ENCODE data around the gene SOX3.

SOX3 gene

GRCh38 chrX:140504371-140505324 is at the start of gene SOX3:
SOX3 (minus strand) TSS chrX:140505069; CDS start chrX:140505060, 9 bp downstream.
- H3K27me3 ChIP-seq (ENCODE audit: control insufficient read depth, insufficient read depth, low read length) = peaks cover 42% of the 10 kb centered on the region
- H3K4me3 ChIP-seq (ENCODE audit: low read length) = no peak within 1 kb of the TSS
- no peaks in the 10 kb centered on the region for H3K36me3 ChIP-seq (ENCODE audit: control insufficient read depth, insufficient read depth, low read length)
- H3K4me1 ChIP-seq (ENCODE audit: control insufficient read depth, insufficient read depth, low read length) = no peaks in the 10 kb centered on the region
- no peak within 1 kb of the TSS for H3K9ac ChIP-seq (ENCODE audit: low read length)
- H3K27ac ChIP-seq (ENCODE audit: low read depth, low read length) = no peak within 1 kb of the TSS

- Histone ChIP-seq H3K27me3 (ENCODE audit: control insufficient read depth, insufficient read depth, low read length) (no peaks in the 10 kb centered on the region), H3K9ac (ENCODE audit: low read length) (no peak overlapping the region), H3K36me3 (ENCODE audit: control insufficient read depth, insufficient read depth, low read length) (no peaks in the 10 kb centered on the region), H3K4me1 (ENCODE audit: control insufficient read depth, insufficient read depth, low read length) (no peaks in the 10 kb centered on the region), H3K27ac (ENCODE audit: low read depth, low read length) (no peak overlapping the region), H3K4me3 (ENCODE audit: low read length) (no peak overlapping the region)
Measured at GRCh38 chrX:140548985-140549384, 44.1 kb upstream of the SOX3 start.

GRCh38 chrX:140526171-140526570 is 21.3 kb upstream of the SOX3 start:
- Histone ChIP-seq H3K27me3 (ENCODE audit: control insufficient read depth, insufficient read depth, low read length) (peaks cover 2% of the 10 kb centered on the region), H3K27ac (ENCODE audit: low read depth, low read length) (no peak overlapping the region), H3K4me1 (ENCODE audit: control insufficient read depth, insufficient read depth, low read length) (no peaks in the 10 kb centered on the region), H3K36me3 (ENCODE audit: control insufficient read depth, insufficient read depth, low read length) (no peaks in the 10 kb centered on the region), H3K9ac (ENCODE audit: low read length) (no peak overlapping the region), H3K4me3 (ENCODE audit: low read length) (no peak overlapping the region)

- no peaks in the 10 kb centered on the region for H3K4me1 ChIP-seq (ENCODE audit: control insufficient read depth, insufficient read depth, low read length)
- no peaks in the 10 kb centered on the region for H3K36me3 ChIP-seq (ENCODE audit: control insufficient read depth, insufficient read depth, low read length)
- H3K27ac ChIP-seq (ENCODE audit: low read depth, low read length) = no peak overlapping the region
- no peak overlapping the region for H3K9ac ChIP-seq (ENCODE audit: low read length)
- no peak overlapping the region for H3K4me3 ChIP-seq (ENCODE audit: low read length)
- peaks cover 2% of the 10 kb centered on the region for H3K27me3 ChIP-seq (ENCODE audit: control insufficient read depth, insufficient read depth, low read length)
Measured at GRCh38 chrX:140525448-140525847, 20.6 kb upstream of the SOX3 start.

- Histone ChIP-seq H3K9ac (ENCODE audit: low read length) (no peak overlapping the region), H3K27ac (ENCODE audit: low read depth, low read length) (no peak overlapping the region), H3K27me3 (ENCODE audit: control insufficient read depth, insufficient read depth, low read length) (peaks cover 2% of the 10 kb centered on the region), H3K4me1 (ENCODE audit: control insufficient read depth, insufficient read depth, low read length) (no peaks in the 10 kb centered on the region), H3K4me3 (ENCODE audit: low read length) (no peak overlapping the region), H3K36me3 (ENCODE audit: control insufficient read depth, insufficient read depth, low read length) (no peaks in the 10 kb centered on the region)
Measured at GRCh38 chrX:140524556-140524955, 19.7 kb upstream of the SOX3 start.

- peaks cover 2% of the 10 kb centered on the region for H3K27me3 ChIP-seq (ENCODE audit: control insufficient read depth, insufficient read depth, low read length)
Measured at GRCh38 chrX:140521393-140521792, 16.5 kb upstream of the SOX3 start.

GRCh38 chrX:140514554-140514953 is 9.7 kb upstream of the SOX3 start:
- no peak overlapping the region for H3K4me3 ChIP-seq (ENCODE audit: low read length)
- H3K27me3 ChIP-seq (ENCODE audit: control insufficient read depth, insufficient read depth, low read length) = peaks cover 4% of the 10 kb centered on the region
- H3K36me3 ChIP-seq (ENCODE audit: control insufficient read depth, insufficient read depth, low read length) = no peaks in the 10 kb centered on the region
- H3K4me1 ChIP-seq (ENCODE audit: control insufficient read depth, insufficient read depth, low read length) = no peaks in the 10 kb centered on the region
- H3K27ac ChIP-seq (ENCODE audit: low read depth, low read length) = no peak overlapping the region
- H3K9ac ChIP-seq (ENCODE audit: low read length) = no peak overlapping the region

More at GRCh38 chrX:140521393-140521792, 16.5 kb upstream of the SOX3 start:
- Histone ChIP-seq H3K27ac (ENCODE audit: low read depth, low read length) (no peak overlapping the region), H3K4me1 (ENCODE audit: control insufficient read depth, insufficient read depth, low read length) (no peaks in the 10 kb centered on the region), H3K36me3 (ENCODE audit: control insufficient read depth, insufficient read depth, low read length) (no peaks in the 10 kb centered on the region), H3K9ac (ENCODE audit: low read length) (no peak overlapping the region), H3K4me3 (ENCODE audit: low read length) (no peak overlapping the region)

GRCh38 chrX:140510895-140511295 is 6.0 kb upstream of the SOX3 start:
- no peaks in the 10 kb centered on the region for H3K4me1 ChIP-seq (ENCODE audit: control insufficient read depth, insufficient read depth, low read length)
- H3K4me3 ChIP-seq (ENCODE audit: low read length) = no peak overlapping the region
- H3K9ac ChIP-seq (ENCODE audit: low read length) = no peak overlapping the region
- H3K36me3 ChIP-seq (ENCODE audit: control insufficient read depth, insufficient read depth, low read length) = no peaks in the 10 kb centered on the region
- H3K27me3 ChIP-seq (ENCODE audit: control insufficient read depth, insufficient read depth, low read length) = peaks cover 24% of the 10 kb centered on the region
- H3K27ac ChIP-seq (ENCODE audit: low read depth, low read length) = no peak overlapping the region

- Histone ChIP-seq H3K4me1 (ENCODE audit: control insufficient read depth, insufficient read depth, low read length) (no peaks in the 10 kb centered on the region), H3K9ac (ENCODE audit: low read length) (no peak overlapping the region), H3K27me3 (ENCODE audit: control insufficient read depth, insufficient read depth, low read length) (peaks cover 28% of the 10 kb centered on the region), H3K36me3 (ENCODE audit: control insufficient read depth, insufficient read depth, low read length) (no peaks in the 10 kb centered on the region), H3K27ac (ENCODE audit: low read depth, low read length) (no peak overlapping the region), H3K4me3 (ENCODE audit: low read length) (no peak overlapping the region)
Measured at GRCh38 chrX:140510306-140510676, 5.4 kb upstream of the SOX3 start.

GRCh38 chrX:140509468-140510305 is 4.8 kb upstream of the SOX3 start:
- H3K4me1 ChIP-seq (ENCODE audit: control insufficient read depth, insufficient read depth, low read length) = no peaks in the 10 kb centered on the region
- no peak overlapping the region for H3K4me3 ChIP-seq (ENCODE audit: low read length)
- peaks cover 32% of the 10 kb centered on the region for H3K27me3 ChIP-seq (ENCODE audit: control insufficient read depth, insufficient read depth, low read length)
- H3K27ac ChIP-seq (ENCODE audit: low read depth, low read length) = no peak overlapping the region
- H3K36me3 ChIP-seq (ENCODE audit: control insufficient read depth, insufficient read depth, low read length) = no peaks in the 10 kb centered on the region
- H3K9ac ChIP-seq (ENCODE audit: low read length) = no peak overlapping the region

- Histone ChIP-seq H3K36me3 (ENCODE audit: control insufficient read depth, insufficient read depth, low read length) (no peaks in the 10 kb centered on the region), H3K4me1 (ENCODE audit: control insufficient read depth, insufficient read depth, low read length) (no peaks in the 10 kb centered on the region), H3K9ac (ENCODE audit: low read length) (no peak overlapping the region), H3K4me3 (ENCODE audit: low read length) (no peak overlapping the region), H3K27ac (ENCODE audit: low read depth, low read length) (no peak overlapping the region), H3K27me3 (ENCODE audit: control insufficient read depth, insufficient read depth, low read length) (peaks cover 37% of the 10 kb centered on the region)
Measured at GRCh38 chrX:140508958-140509357, 4.1 kb upstream of the SOX3 start.

GRCh38 chrX:140507982-140508305 is 3.1 kb upstream of the SOX3 start:
- Histone ChIP-seq H3K4me1 (ENCODE audit: control insufficient read depth, insufficient read depth, low read length) (no peaks in the 10 kb centered on the region), H3K36me3 (ENCODE audit: control insufficient read depth, insufficient read depth, low read length) (no peaks in the 10 kb centered on the region), H3K27ac (ENCODE audit: low read depth, low read length) (no peak overlapping the region), H3K4me3 (ENCODE audit: low read length) (no peak overlapping the region), H3K27me3 (ENCODE audit: control insufficient read depth, insufficient read depth, low read length) (peaks cover 38% of the 10 kb centered on the region), H3K9ac (ENCODE audit: low read length) (no peak overlapping the region)
